GM12872 (cell line): ENCODE results near the gene RPL21.

Experiments
- TF ChIP-seq, protein P1 (sequence below): IDR thresholded peaks from 3 replicates; pipeline ENCODE4 v1.5.1; 2011; ENCODE audit warnings: low read depth, mild to moderate bottlenecking, low read length, moderate library complexity; ENCODE audit not compliant: insufficient read depth

Gene RPL21

DNA sequence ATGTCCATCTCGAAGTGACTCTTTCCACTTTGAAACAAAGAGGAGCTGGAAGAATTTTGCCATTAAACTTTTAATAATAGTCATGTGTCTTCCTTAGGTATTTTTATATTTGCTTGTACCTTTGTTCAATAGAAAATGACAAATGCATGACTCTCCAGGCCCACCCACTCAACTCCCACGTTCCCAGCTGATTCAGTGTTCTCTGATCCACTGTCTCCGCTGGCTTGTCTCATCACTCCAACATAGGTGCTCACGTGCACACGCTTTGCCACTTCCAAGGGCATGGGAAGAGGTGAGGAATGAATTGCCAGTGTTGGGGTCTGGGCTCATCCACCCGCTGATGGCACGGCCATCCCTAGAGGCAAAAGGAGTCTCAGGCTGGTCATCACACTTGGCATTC lies 43.7 kb downstream of the RPL21 start:
- TF ChIP-seq, protein P1, sequence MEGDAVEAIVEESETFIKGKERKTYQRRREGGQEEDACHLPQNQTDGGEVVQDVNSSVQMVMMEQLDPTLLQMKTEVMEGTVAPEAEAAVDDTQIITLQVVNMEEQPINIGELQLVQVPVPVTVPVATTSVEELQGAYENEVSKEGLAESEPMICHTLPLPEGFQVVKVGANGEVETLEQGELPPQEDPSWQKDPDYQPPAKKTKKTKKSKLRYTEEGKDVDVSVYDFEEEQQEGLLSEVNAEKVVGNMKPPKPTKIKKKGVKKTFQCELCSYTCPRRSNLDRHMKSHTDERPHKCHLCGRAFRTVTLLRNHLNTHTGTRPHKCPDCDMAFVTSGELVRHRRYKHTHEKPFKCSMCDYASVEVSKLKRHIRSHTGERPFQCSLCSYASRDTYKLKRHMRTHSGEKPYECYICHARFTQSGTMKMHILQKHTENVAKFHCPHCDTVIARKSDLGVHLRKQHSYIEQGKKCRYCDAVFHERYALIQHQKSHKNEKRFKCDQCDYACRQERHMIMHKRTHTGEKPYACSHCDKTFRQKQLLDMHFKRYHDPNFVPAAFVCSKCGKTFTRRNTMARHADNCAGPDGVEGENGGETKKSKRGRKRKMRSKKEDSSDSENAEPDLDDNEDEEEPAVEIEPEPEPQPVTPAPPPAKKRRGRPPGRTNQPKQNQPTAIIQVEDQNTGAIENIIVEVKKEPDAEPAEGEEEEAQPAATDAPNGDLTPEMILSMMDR = no peak

DNA sequence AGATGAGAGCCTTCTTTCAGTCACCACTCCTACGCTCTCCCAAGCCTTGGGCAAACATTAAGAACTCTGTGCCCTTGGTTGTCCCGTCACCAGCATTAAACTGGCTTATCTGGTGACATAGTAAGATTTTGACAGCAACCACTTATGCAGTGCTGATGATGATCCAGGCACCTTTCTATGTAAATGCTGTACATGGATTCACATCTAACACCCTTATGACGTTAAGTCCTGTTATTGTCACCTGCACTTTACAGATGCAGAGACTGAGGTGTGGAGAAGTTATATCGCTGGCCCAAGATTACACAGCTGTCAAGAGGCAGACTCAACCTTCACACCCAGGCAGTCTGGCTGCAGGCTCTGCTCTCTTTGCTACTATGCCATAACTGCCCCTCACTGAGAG lies 44.3 kb downstream of the RPL21 start:
- TF ChIP-seq, protein P1 = no peak

DNA sequence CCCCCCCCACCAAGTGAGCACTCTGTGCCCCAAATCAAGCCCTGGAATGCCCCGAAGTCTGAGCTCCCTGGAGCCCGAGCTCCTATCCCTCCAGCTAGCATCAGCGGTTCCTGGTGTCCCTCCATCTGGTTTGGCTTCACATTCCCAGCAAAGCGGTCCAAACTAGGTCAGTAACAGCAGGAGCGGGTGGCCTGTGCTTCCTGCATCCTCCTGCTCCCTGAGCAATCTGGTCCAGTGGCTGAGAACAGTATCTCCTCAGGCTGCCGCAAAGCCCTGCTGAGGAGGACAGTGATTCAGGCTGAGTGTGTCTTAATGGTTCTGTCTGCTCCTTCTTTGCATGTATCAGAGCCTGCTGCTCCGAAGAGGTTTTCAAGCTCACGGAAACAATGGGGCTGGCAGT lies 45.1 kb downstream of the RPL21 start:
- TF ChIP-seq, protein P1 = no peak

DNA sequence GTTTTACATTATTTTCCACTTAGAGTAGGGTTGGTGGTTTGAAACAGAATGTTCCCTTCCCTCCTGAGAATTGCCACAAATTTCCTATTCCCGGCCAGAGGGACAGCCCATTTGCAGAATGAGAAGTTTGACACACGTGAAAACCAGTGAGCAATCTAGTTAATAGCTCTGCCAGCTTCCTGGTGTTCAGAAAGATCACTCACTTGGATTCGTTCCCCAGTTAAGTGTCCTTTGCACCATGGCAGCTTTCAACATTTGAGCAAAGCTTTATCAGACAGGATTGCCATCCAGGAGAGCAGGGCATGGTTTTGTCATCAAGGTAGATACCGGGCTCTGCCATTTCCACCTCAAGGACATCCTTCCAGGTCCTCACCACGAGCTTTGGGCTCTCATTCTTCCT lies 47.5 kb downstream of the RPL21 start:
- TF ChIP-seq, protein P1 = no peak

DNA sequence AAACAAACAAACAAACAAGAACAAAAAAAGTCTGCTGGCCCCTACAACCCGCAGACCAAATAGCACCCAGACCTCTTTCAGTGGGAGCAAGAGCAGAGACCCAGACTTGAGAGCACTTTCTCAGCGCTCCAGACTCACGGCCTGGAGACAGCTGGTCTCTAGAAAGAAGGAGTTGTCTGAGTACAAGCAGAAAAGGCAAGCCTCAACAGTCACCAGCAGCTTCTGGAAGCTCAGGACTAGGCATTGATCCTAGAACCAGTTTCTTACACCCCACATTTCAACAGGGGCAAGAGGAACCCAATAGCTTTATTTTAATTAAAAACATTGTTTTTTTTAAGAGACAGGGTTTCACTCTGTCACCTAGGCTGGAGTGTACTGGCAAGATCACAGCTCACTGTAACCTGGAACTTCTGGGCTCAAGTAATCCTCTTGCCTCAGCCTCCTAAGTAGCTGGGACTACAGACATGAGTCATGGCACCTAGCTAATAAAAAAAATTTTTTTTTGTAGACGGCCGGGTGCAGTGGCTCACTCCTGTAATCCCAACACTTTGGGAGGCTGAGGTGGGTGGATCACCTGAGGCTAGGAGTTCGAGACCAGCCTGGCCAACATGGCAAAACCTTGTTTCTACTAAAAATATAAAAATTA lies 49.7 kb downstream of the RPL21 start:
- TF ChIP-seq, protein P1 = no peak

DNA sequence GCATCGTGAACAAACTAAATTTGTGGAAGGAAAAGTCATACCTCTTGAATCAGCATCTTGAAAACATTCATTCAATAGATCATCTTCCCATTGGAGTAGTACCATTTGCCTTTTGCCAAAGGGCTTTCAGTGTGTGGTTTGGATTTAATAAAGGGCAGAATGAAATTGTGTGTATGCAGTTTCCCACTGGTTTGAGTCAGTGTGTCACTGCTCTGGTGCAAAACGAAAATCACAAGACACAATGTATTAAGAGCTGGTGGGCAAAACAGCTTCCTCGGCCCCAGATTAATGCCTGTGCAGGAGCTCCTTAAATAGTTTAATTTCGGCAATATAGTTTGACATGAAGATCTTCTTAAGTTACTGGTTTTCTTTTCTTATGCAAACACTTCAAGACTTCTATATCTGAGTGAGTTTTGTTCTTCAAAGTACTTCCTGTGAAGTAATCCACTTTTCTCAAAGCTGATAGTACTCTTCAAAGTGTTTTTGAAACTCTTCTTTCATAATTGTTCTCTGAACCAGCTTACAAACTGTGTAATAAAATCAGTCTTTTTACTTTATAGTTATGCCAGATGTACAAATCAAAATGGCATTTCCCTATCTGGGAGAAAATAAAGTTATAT lies 51.4 kb downstream of the RPL21 start:
- TF ChIP-seq, protein P1 = no peak

DNA sequence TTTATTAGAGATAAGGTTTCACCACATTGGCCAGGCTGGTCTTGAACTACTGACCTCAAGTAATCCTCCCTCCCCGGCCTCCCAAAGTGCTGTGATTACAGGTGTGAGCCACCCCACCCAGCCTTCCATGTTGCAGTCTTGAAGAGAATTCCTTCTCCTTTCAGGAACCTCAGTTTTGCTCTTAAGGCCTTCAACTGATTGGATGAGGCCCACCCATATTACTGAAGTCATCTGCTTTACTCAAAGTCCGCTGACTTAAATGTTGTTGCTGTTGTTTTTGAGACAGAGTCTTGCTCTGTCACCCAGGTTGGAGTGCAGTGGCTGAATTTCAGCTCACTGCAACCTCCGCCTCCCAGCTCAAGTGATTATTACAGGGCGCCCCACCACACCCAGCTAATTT lies 52.7 kb downstream of the RPL21 start:
- TF ChIP-seq, protein P1 = no peak
